Prostate gland (tissue), 2 donors: ENCODE measurements around the gene CHRNA1.

Experiments used
- POLR2A ChIP-seq: fragments of 450-650 bp; IDR thresholded peaks from one replicate; pipeline ENCODE4 v1.6.1; 2016; ENCODE audit warnings: antibody characterized with exemption, mild to moderate bottlenecking
- POLR2AphosphoS5 ChIP-seq: sonication (generic); formaldehyde crosslinking; IDR thresholded peaks from one replicate; pipeline ENCODE4 v1.6.1; 2017; ENCODE audit warnings: antibody characterized with exemption
- TF ChIP-seq, protein P1 (sequence below), 4 experiments: fragments of 200-600 bp in 2 of 4; fragments of 450-650 bp in 2 of 4; sonication (generic) in 2 of 4; IDR thresholded peaks; 1 replicate in 3 of 4; 2 replicates in 1 of 4; pipeline ENCODE4 v1.5.1; 2016 to 2019; ENCODE audit warnings: antibody characterized with exemption in 4 of 4, mild to moderate bottlenecking in 2 of 4, moderate library complexity in 2 of 4

DNA sequence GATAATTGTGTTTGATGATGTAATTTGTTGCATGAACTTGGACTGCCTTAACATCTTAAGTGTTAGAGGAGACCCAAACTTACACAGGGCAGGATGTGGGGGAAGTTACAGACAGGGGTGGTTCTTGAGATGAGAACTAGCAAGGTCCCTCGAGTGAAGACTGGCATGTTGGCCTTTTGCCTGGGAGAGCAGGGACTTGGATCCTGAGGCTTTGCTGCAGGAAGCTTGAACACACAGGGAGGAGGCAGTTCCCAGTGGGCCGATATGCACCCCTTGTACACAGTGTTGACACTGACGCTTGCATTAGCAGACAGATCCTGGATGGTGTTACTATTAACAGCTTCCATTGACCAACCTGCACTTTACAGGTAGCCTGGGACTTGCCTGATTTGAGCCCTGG, 47.5 kb downstream of the CHRNA1 start:
- TF ChIP-seq, protein P1, sequence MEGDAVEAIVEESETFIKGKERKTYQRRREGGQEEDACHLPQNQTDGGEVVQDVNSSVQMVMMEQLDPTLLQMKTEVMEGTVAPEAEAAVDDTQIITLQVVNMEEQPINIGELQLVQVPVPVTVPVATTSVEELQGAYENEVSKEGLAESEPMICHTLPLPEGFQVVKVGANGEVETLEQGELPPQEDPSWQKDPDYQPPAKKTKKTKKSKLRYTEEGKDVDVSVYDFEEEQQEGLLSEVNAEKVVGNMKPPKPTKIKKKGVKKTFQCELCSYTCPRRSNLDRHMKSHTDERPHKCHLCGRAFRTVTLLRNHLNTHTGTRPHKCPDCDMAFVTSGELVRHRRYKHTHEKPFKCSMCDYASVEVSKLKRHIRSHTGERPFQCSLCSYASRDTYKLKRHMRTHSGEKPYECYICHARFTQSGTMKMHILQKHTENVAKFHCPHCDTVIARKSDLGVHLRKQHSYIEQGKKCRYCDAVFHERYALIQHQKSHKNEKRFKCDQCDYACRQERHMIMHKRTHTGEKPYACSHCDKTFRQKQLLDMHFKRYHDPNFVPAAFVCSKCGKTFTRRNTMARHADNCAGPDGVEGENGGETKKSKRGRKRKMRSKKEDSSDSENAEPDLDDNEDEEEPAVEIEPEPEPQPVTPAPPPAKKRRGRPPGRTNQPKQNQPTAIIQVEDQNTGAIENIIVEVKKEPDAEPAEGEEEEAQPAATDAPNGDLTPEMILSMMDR (IDR thresholded peaks at IDR 0.05) = no peak
- no peak for TF ChIP-seq POLR2A
- no peak for TF ChIP-seq POLR2AphosphoS5
